KOPT-K1 (cell line): ENCODE measurements around the gene SLC13A4.
A peak's percentile ranks its signal among the peaks of the same experiment; 100 is the strongest.
"Not testable (repeated sequence)": the region's sequence is repeated elsewhere in the genome, so short reads cannot be mapped to it uniquely, and the experiment has no call there.

Experiments
- H3K27ac ChIP-seq: fragments of 200-600 bp; sonication (generic); 2 replicates; pipeline ENCODE4 v1.5.1; 2016; ENCODE audit warnings: antibody characterized with exemption, mild to moderate bottlenecking, low read depth, low read length; ENCODE audit not compliant: poor library complexity, severe bottlenecking
- H3K36me3 ChIP-seq: fragments of 200-600 bp; sonication (generic); 2 replicates; pipeline ENCODE4 v1.5.1; 2017; ENCODE audit warnings: antibody characterized with exemption, mild to moderate bottlenecking, low read length, moderate library complexity; ENCODE audit not compliant: insufficient read depth
- H3K9me3 ChIP-seq: fragments of 200-600 bp; sonication (generic); 2 replicates; pipeline ENCODE4 v1.5.1; 2017; ENCODE audit warnings: antibody characterized with exemption, low read length, mild to moderate bottlenecking; ENCODE audit not compliant: insufficient read depth, poor library complexity, severe bottlenecking

SLC13A4 gene

GRCh38 chr7:135678612-135679575, 49.1 kb downstream of the SLC13A4 start:
- no peak overlapping the region for H3K27ac ChIP-seq
- H3K9me3 ChIP-seq, result no peaks in the 10 kb centered on the region
- peaks cover 47% of the 10 kb centered on the region for H3K36me3 ChIP-seq

DNA sequence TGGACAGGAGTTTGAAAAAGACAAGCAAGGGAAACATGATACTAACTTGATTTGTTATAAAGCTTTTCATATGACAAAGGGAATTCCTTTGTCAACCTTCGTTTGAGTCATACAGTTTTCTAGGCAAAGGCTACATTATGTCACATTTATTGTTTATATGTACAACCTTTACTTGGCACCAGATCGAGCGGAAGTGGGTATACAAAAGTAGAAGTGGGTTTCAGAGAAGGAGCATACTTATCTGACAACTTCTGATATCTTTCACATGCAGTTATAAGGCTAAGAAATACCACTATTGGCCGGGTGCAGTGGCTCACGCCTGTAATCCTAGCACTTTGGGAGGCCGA, 54.7 kb downstream of the SLC13A4 start:
- peaks cover 61% of the 10 kb centered on the region for H3K36me3 ChIP-seq
- no peak overlapping the region for H3K27ac ChIP-seq
- H3K9me3 ChIP-seq, result peaks cover 8% of the 10 kb centered on the region

DNA sequence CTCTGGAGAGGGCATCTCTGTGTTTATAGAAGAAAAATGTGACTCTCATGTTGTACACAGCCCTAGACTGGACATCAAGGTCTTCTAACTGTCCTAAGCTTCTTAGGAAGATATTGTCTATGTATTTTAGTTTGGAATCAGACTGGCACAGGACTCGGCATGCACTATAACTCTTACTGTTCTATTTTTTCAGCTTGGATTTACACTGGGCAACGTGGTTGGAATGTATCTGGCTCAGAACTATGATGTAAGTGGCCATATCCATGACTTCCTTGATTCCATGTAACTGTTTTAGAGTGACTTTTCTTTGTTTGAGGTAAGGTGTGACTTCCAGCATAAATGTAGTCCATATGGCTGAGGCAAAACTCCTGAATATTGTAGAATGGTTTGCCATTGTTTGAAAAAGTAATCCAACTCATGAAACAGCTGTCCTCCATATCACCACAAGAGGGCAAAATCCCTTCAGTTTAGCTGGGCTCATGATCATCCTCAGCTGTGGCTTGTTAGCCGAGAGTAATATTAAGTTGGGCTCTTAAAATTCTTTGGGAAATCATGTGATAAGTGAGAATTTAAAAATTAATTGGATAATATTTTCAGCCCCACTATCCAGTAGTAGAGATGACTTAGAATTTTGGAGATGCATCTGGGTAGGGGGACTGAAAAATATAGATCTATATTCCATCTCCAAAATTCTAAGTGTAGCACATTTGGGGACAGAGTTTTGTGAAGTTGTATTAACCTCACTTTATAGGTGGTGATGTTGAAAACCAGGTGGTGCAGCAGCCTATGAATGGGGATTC, 55.2 kb downstream of the SLC13A4 start:
- Histone ChIP-seq H3K27ac (no peak overlapping the region), H3K9me3 (peaks cover 10% of the 10 kb centered on the region), H3K36me3 (peaks cover 57% of the 10 kb centered on the region)

DNA sequence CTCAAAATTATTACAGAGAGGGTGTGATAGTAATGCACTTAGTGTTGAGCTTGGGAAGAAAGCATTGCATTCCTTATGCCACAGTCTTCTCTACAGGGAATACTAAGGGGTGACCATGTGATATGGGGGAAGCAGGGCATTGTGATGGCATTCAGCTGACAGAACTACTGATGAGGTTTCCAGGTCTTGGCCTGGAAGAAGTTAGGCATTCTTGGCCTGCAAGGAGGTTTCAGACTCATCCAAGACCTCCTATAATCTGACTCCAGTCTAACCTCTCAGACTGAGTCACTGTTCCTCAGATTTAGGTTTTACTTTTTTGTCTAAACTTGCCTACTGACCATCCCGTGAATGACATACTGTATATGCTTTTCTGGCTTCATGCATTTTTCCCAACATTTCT, 57.8 kb downstream of the SLC13A4 start:
- Histone ChIP-seq H3K36me3 (peaks cover 45% of the 10 kb centered on the region), H3K27ac (no peak overlapping the region), H3K9me3 (peaks cover 10% of the 10 kb centered on the region)

- Histone ChIP-seq H3K36me3 (peaks cover 45% of the 10 kb centered on the region), H3K27ac (no peak overlapping the region), H3K9me3 (peaks cover 10% of the 10 kb centered on the region)
Measured at GRCh38 chr7:135669774-135670173, 58.2 kb downstream of the SLC13A4 start.

DNA sequence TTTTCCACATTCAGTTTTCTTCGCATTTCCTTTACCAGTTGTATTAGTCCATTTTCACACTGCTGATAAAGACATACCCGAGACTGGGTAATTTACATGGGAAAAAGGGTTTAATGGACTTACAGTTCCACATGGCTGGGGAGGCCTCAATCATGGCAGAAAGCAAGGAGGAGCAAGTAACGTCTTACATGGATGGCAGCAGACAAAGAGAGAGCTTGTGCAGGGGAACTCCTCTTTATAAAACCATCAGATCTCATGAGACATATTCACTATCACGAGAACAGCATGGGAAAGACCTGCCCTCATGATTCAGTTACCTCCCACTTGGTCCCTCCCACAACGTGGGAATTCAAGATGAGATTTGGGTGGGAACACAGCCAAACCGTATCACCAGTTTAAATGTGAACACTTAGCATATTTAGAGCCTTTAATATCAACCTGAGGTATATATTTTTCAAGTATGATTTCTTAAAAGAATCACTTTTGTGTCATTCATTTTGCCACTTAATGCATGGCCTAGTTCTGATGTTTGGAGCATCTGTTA, 59.1 kb downstream of the SLC13A4 start:
- H3K36me3 ChIP-seq, result peaks cover 41% of the 10 kb centered on the region
- H3K9me3 ChIP-seq, H3K27ac ChIP-seq: not testable (repeated sequence)

DNA sequence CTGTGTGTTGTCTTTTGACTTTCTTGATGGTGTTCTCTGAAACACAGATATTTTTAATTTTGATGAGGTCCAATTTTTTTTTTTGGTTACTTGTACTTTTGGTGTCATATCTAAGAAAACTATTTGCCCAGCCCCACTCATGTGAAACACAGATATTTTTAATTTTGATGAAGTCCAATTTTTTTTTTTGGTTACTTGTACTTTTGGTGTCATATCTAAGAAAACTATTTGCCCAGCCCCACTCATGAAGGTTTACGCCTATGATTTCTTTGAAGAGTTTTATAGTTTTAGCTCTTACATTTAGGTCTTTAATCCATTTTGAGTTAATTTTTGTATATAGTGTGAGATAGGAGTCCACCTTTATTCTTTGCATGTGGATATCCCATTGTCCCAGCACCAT, 60.4 kb downstream of the SLC13A4 start:
- H3K36me3 ChIP-seq, result peaks cover 30% of the 10 kb centered on the region
- not testable (repeated sequence) for H3K9me3 ChIP-seq, H3K27ac ChIP-seq

DNA sequence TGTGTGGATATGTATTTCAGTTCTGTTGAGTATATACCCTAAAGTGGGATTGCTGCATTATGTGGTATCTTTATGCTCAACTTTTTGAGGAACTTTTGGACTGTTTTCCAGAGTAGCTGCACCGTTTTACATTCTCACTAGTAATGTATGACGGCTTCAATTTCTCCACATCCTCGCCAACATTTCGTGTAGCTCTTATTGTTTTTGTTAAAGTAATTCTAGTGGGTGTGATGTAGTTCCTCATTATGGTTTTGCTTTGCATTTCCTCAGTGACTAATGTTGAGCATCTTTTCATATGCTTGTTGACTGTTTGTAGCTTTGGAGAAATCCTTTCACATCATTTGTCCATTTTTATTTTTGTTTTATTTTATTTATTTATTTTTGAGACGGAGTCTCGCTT, 61.1 kb downstream of the SLC13A4 start:
- H3K9me3 ChIP-seq, result peaks cover 10% of the 10 kb centered on the region
- no peak overlapping the region for H3K27ac ChIP-seq
- H3K36me3 ChIP-seq, result peaks cover 30% of the 10 kb centered on the region

GRCh38 chr7:135666156-135666555, 61.8 kb downstream of the SLC13A4 start:
- H3K36me3 ChIP-seq, result peaks cover 30% of the 10 kb centered on the region
- no peak overlapping the region for H3K27ac ChIP-seq
- peaks cover 10% of the 10 kb centered on the region for H3K9me3 ChIP-seq

GRCh38 chr7:135665042-135665441, 62.9 kb downstream of the SLC13A4 start:
- Histone ChIP-seq H3K9me3 (peaks cover 10% of the 10 kb centered on the region), H3K36me3 (peaks cover 30% of the 10 kb centered on the region), H3K27ac (no peak overlapping the region)

DNA sequence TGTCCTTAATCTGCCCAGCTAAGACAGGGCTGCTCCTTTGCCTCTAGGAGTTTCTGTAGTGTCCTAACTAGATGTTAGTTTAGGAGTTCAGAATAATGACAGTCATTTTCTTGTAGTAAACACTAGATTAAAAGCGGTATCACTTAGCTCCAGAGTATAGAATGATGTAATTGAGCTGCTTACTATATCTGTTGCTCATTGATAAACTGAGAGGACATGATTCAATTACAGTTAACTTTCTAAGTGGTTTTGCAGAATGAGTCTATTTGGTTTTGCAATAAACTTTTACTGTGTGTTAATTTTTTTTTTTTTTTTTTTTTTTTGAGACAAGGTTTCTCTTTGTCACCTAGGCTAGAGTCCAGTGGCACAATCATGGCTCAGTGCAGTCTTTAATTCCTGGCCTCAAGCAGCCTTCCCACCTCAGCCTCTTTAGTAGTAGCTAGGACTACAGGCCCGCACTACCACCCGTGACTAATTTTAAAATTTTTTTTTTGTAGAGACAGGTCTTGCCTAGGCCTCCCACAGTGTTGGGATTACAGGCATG, 63.9 kb downstream of the SLC13A4 start:
- peaks cover 10% of the 10 kb centered on the region for H3K9me3 ChIP-seq
- no peak overlapping the region for H3K27ac ChIP-seq
- H3K36me3 ChIP-seq, result peaks cover 30% of the 10 kb centered on the region

GRCh38 chr7:135662373-135663114, 65.4 kb downstream of the SLC13A4 start, which contains the start of gene STMP1:
TSS of gene STMP1 (plus strand) at chr7:135662514.
- Histone ChIP-seq H3K9me3 (no peaks in the 10 kb centered on the region), H3K36me3 (peaks cover 20% of the 10 kb centered on the region), H3K27ac (peak within 1 kb of the TSS; percentile 76)

- Histone ChIP-seq H3K27ac (peak overlapping the region; percentile 76), H3K9me3 (no peaks in the 10 kb centered on the region), H3K36me3 (peaks cover 20% of the 10 kb centered on the region)
Measured at GRCh38 chr7:135662123-135662372, 65.9 kb downstream of the SLC13A4 start.

GRCh38 chr7:135661311-135662122, 66.5 kb downstream of the SLC13A4 start:
- peaks cover 15% of the 10 kb centered on the region for H3K36me3 ChIP-seq
- peak overlapping the region; percentile 76 for H3K27ac ChIP-seq
- H3K9me3 ChIP-seq, result no peaks in the 10 kb centered on the region
